Stomach (tissue), 9 donors: ENCODE results near the gene BSN. TPM values are rescaled to one million over a fixed set of nuclear protein-coding genes. Genes with fewer than 3 reads are reported as not detected.

Source experiments
- DNase-seq, 2 donors: peaks; one replicate each; pipeline versions ENCODE4 v3.0.0 to v3.0.0-alpha.2; 2013 to 2019
- H3K27ac ChIP-seq, 5 donors: fragments of 200-600 bp in 4 of 5; sonication (generic) in 4 of 5; one replicate each; pipeline ENCODE4 v1.5.1; 2013 to 2019; ENCODE audit warnings: mild to moderate bottlenecking in 1 of 5, moderate library complexity in 1 of 5
- H3K27me3 ChIP-seq, 3 donors: fragments of 200-600 bp; sonication (generic); one replicate each; pipeline ENCODE4 v1.5.1; 2017 to 2019; ENCODE audit warnings: mixed run types in 1 of 3
- H3K36me3 ChIP-seq, 4 donors: fragments of 200-600 bp; sonication (generic); 1 replicate in 3 of 4; 2 replicates in 1 of 4; pipeline ENCODE4 v1.5.1; 2016 to 2019
- H3K4me1 ChIP-seq, 4 donors: fragments of 200-600 bp; sonication (generic); one replicate each; pipeline ENCODE4 v1.5.1; 2016 to 2019
- H3K4me3 ChIP-seq, 4 donors: fragments of 200-600 bp; sonication (generic) in 3 of 4; one replicate each; pipeline ENCODE4 v1.5.1; 2016 to 2019; ENCODE audit warnings: mild to moderate bottlenecking in 1 of 4
- H3K9me3 ChIP-seq, 4 donors: fragments of 200-600 bp; sonication (generic); one replicate each; pipeline ENCODE4 v1.5.1; 2016 to 2019
- EP300 ChIP-seq: sonication (generic); formaldehyde crosslinking; IDR thresholded peaks from one replicate; pipeline ENCODE4 v1.6.1; 2017; ENCODE audit warnings: antibody characterized with exemption
- POLR2A ChIP-seq, 4 donors: fragments of 450-650 bp; IDR thresholded peaks; one replicate each; pipeline ENCODE4 v1.6.1; 2016; ENCODE audit warnings: antibody characterized with exemption in 4 of 4, control low read depth in 2 of 4, mild to moderate bottlenecking in 1 of 4, moderate library complexity in 1 of 4
- POLR2AphosphoS5 ChIP-seq, 3 donors: sonication (generic); formaldehyde crosslinking; IDR thresholded peaks; one replicate each; pipeline ENCODE4 v1.6.1; 2016; ENCODE audit warnings: antibody characterized with exemption in 3 of 3
- WGBS, 5 donors: extraction: QIAGEN DNeasy Blood & Tissue Kit in 3 of 5; methylation state at CpG; one replicate each; pipeline versions ENCODE4 v1.1.5 to v1.1.7; 2013 to 2018; 5-methylcytosine and 5-hydroxymethylcytosine counted together
- intact Hi-C: fragments of 100-400 bp; cut with DNase I; formaldehyde crosslinking; loops from one replicate; pipeline ENCODE4 v1.15.1; 2023; ENCODE audit warnings: low total_unique reads
- polyA plus RNA-seq, 3 donors: library from polyadenylated mRNA; stranded (reverse); fragments of 200-250 nt; gene quantifications; one replicate each; pipeline ENCODE4 v1.2.3, GENCODE V29; 2013
- total RNA-seq, 5 donors: library from RNA; depleted of rRNA; stranded (reverse); fragments of >200 nt; gene quantifications; one replicate each; pipeline versions ENCODE4 v1.1.0 to v1.2.3, GENCODE V29; 2014 to 2016
- TF ChIP-seq, protein P1 (sequence below), 7 experiments: fragments of 450-650 bp in 4 of 7; fragments of 200-600 bp in 3 of 7; sonication (generic) in 3 of 7; IDR thresholded peaks; one replicate each; pipeline ENCODE4 v1.5.1; 2016 to 2019; ENCODE audit warnings: antibody characterized with exemption in 7 of 7, control low read depth in 2 of 7, mild to moderate bottlenecking in 1 of 7
- donor health status: healthy with polysubstance abuse.
- donor health status: Bipolar disorder and iron deficiency.
- donor health status: healthy.

BSN gene
- total and polyA plus RNA-seq, 8 donors = 0.03 to 4.5 (median 0.77) TPM; not detected in 2

DNA sequence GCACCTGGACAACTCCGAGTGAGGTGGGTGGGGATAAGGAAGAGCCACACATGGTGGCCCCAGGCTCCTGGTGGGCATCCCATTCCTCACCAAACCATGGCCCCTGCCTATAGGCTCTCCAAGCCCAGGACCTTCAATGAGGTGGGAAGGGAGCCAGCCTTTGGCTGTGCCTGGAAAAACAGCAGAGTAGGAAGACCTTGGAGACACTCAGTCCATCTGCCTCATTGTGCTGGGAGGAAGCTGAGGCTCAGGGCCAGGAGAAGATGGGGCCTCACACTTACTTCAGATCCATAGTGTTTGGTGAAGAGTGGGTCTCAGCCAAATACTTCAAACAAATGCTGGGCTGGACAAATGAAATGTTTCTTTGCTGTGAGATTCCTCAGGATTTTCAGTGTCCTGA, 72.5 kb downstream of the BSN start:
- Histone ChIP-seq H3K27ac (no peak overlapping the region), H3K4me1 (no peaks in the 10 kb centered on the region), H3K4me3 (no peak overlapping the region), H3K27me3 (no peaks in the 10 kb centered on the region), H3K9me3 (no peaks in the 10 kb centered on the region), H3K36me3 (peaks cover 0 to 9% (median 0%) of the 10 kb centered on the region in 4 donors)
- WGBS, 5 donors = 71 to 89% (median 84%) methylated on average over 1 of the region's 1 CpG
- DNase-seq = no peak
- intact Hi-C loops = no loop called here
- TF ChIP-seq EP300 (no peak), POLR2A (IDR thresholded peaks at IDR 0.05) (no peak), POLR2AphosphoS5 (IDR thresholded peaks at IDR 0.05) (no peak)
- TF ChIP-seq, protein P1, sequence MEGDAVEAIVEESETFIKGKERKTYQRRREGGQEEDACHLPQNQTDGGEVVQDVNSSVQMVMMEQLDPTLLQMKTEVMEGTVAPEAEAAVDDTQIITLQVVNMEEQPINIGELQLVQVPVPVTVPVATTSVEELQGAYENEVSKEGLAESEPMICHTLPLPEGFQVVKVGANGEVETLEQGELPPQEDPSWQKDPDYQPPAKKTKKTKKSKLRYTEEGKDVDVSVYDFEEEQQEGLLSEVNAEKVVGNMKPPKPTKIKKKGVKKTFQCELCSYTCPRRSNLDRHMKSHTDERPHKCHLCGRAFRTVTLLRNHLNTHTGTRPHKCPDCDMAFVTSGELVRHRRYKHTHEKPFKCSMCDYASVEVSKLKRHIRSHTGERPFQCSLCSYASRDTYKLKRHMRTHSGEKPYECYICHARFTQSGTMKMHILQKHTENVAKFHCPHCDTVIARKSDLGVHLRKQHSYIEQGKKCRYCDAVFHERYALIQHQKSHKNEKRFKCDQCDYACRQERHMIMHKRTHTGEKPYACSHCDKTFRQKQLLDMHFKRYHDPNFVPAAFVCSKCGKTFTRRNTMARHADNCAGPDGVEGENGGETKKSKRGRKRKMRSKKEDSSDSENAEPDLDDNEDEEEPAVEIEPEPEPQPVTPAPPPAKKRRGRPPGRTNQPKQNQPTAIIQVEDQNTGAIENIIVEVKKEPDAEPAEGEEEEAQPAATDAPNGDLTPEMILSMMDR (IDR thresholded peaks at IDR 0.05) = no peak

DNA sequence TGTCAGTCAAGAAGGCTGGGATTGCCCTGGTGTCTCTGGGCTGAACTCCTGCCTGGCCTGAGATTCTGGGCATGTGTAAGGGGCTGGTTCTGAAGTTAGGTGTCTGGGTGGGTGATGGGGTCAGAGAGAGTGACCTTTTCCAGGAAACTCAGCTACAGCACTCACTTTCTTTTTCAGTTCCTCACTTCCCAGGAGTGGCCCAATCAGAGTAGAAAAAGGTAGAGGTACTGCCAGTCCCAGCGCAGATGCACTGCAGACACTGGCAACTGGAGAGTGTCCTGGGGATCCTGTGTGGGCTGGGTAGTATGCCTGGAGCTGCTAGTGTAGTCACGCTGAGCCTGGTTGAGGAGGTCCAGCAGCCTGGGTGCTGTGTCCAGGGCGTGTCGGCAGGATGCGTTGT, 73.4 kb downstream of the BSN start:
- Histone ChIP-seq H3K9me3 (no peaks in the 10 kb centered on the region), H3K4me1 (no peaks in the 10 kb centered on the region), H3K4me3 (no peak overlapping the region), H3K27me3 (no peaks in the 10 kb centered on the region), H3K27ac (no peak overlapping the region), H3K36me3 (peaks cover 0 to 9% (median 0%) of the 10 kb centered on the region in 4 donors)
- WGBS, 5 donors = 77 to 89% (median 85%) methylated on average over 5 of the region's 5 CpGs
- TF ChIP-seq, protein P1 (IDR thresholded peaks at IDR 0.05) = no peak
- no peak for TF ChIP-seq EP300
- TF ChIP-seq POLR2AphosphoS5 (IDR thresholded peaks at IDR 0.05) = no peak
- TF ChIP-seq POLR2A (IDR thresholded peaks at IDR 0.05) = no peak
- no peak for DNase-seq
- intact Hi-C loops = no loop called here

DNA sequence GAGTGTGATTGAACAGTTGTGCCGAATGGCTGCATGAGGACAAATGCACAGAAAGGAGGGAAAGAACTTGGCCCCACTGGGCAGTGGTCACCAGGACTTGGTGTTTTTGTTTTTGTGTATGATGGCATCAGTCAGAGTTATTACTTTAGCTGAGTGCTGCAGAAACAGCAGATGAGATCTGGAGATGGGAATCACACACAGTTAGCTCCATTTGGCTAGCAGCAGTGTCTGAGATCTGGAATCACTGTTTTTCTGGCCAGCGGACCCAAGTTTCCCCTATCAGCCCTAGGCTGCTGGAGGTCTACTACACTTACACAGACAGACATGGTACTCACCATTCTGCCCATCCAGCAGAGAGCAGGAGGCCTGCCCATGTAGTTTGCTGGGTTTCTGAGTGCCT, 74.0 kb downstream of the BSN start:
- H3K4me3 ChIP-seq = no peak overlapping the region
- no peaks in the 10 kb centered on the region for H3K4me1 ChIP-seq
- H3K27me3 ChIP-seq = no peaks in the 10 kb centered on the region
- H3K27ac ChIP-seq = no peak overlapping the region
- peaks cover 0 to 9% (median 0%) of the 10 kb centered on the region in 4 donors for H3K36me3 ChIP-seq
- 79 to 100% (median 89%) methylated on average over 2 of the region's 2 CpGs for WGBS, 5 donors
- intact Hi-C loops = no loop called here
- TF ChIP-seq POLR2A (IDR thresholded peaks at IDR 0.05) (no peak), EP300 (no peak)
- TF ChIP-seq, protein P1 (IDR thresholded peaks at IDR 0.05) = no peak
- no peaks in the 10 kb centered on the region for H3K9me3 ChIP-seq
- no peak for DNase-seq

DNA sequence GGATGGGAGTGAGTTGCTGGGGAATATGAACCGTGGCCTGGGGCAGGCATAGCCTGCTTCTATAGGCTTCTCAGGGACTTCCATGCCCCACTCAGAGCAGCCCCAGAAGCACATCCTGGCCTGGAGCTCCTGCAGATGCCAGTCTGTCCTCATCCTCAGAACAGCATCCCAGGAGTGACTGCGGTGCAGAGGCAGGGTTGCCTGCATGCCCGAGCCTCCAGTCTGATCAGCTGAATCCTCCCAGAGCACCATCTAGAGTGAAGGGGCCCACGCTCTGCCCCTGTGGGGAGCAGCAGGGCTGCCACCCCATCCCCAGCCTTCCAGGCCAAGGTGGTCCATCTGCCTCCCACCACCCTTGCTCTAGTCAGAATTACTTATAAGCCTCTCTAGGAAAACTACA, 75.2 kb downstream of the BSN start:
- no peaks in the 10 kb centered on the region for H3K4me1 ChIP-seq
- H3K9me3 ChIP-seq = no peaks in the 10 kb centered on the region
- WGBS, 5 donors = 82 to 93% (median 89%) methylated on average over 3 to 4 of the region's 4 CpGs
- peaks cover 0 to 9% (median 0%) of the 10 kb centered on the region in 4 donors for H3K36me3 ChIP-seq
- H3K4me3 ChIP-seq = no peak overlapping the region
- TF ChIP-seq, protein P1 (IDR thresholded peaks at IDR 0.05) = no peak
- TF ChIP-seq POLR2A (IDR thresholded peaks at IDR 0.05) = no peak
- no peak for TF ChIP-seq POLR2AphosphoS5 (IDR thresholded peaks at IDR 0.05)
- intact Hi-C loops = no loop called here
- no peak overlapping the region for H3K27ac ChIP-seq
- DNase-seq = no peak
- H3K27me3 ChIP-seq = no peaks in the 10 kb centered on the region
